Stimulated activated effector memory CD8-positive, alpha-beta T cell treated with anti-CD3 and anti-CD28 coated beads, Interleukin-12 subunit alpha, Interleukin-12 subunit beta, amount 100 ng/mL, for 72 hours (primary cell): ENCODE results near the gene BICDL2.
"Not testable (repeated sequence)": the region's sequence is repeated elsewhere in the genome, so short reads cannot be mapped to it uniquely, and the experiment has no call there.

ENCODE experiments used
- ATAC-seq: fragments of 150-1000 bp; cut with Tn5 transposase; 2 replicates; pipeline ENCODE4 v1.10.0; 2021
- DNase-seq, 2 donors: peaks; one replicate each; pipeline ENCODE4 v3.0.0; 2021 to 2022; ENCODE audit warnings: low spot score in 2 of 2
- H3K27ac Mint-ChIP-seq: one replicate; pipeline ENCODE4 v1.8.0; 2022; ENCODE audit warnings: mild to moderate bottlenecking, mixed read lengths
- H3K36me3 Mint-ChIP-seq: one replicate; pipeline ENCODE4 v1.8.0; 2022; ENCODE audit warnings: mild to moderate bottlenecking, mixed read lengths
- H3K4me1 Mint-ChIP-seq: one replicate; pipeline ENCODE4 v1.8.0; 2022; ENCODE audit warnings: mixed read lengths
- H3K4me3 Mint-ChIP-seq: one replicate; pipeline ENCODE4 v1.8.0; 2022; ENCODE audit warnings: mild to moderate bottlenecking, mixed read lengths
- H3K9me3 Mint-ChIP-seq: one replicate; pipeline ENCODE4 v1.8.0; 2022; ENCODE audit warnings: mixed read lengths

Gene BICDL2

GRCh38 chr16:3071655-3072054 is 34.9 kb upstream of the BICDL2 start:
- H3K4me3 Mint-ChIP-seq, result peak overlapping the region; percentile 100
- H3K9me3 Mint-ChIP-seq, result no peaks in the 10 kb centered on the region
- peaks cover 98% of the 10 kb centered on the region for H3K36me3 Mint-ChIP-seq
- DNase-seq (no peak), ATAC-seq (no peak)
- H3K4me1 Mint-ChIP-seq, result peaks cover 76% of the 10 kb centered on the region
- H3K27ac Mint-ChIP-seq, result peak overlapping the region; percentile 100

- H3K9me3 Mint-ChIP-seq, result no peaks in the 10 kb centered on the region
- peak overlapping the region; percentile 100 for H3K27ac Mint-ChIP-seq
- ATAC-seq (no peak), DNase-seq (no peak)
- H3K4me1 Mint-ChIP-seq, result peaks cover 68% of the 10 kb centered on the region
- peaks cover 98% of the 10 kb centered on the region for H3K36me3 Mint-ChIP-seq
- H3K4me3 Mint-ChIP-seq, result peak overlapping the region; percentile 100
Observed at GRCh38 chr16:3070608-3071111, 33.9 kb upstream of the BICDL2 start.

GRCh38 chr16:3069146-3069545 is 32.4 kb upstream of the BICDL2 start:
- peaks cover 66% of the 10 kb centered on the region for H3K4me1 Mint-ChIP-seq
- H3K36me3 Mint-ChIP-seq, result peaks cover 97% of the 10 kb centered on the region
- H3K27ac Mint-ChIP-seq, result peak overlapping the region; percentile 100

GRCh38 chr16:3068487-3068886 is 31.7 kb upstream of the BICDL2 start:
- ATAC-seq (no peak), DNase-seq (no peak)
- Mint-ChIP-seq H3K4me1 (peaks cover 66% of the 10 kb centered on the region), H3K4me3 (peak overlapping the region; percentile 100), H3K27ac (peak overlapping the region; percentile 100), H3K36me3 (peaks cover 96% of the 10 kb centered on the region), H3K9me3 (no peaks in the 10 kb centered on the region)

More at GRCh38 chr16:3069146-3069545, 32.4 kb upstream of the BICDL2 start:
- ATAC-seq, H3K9me3 Mint-ChIP-seq, DNase-seq: not testable (repeated sequence)
- H3K4me3 Mint-ChIP-seq, result peak overlapping the region; percentile 100

DNA sequence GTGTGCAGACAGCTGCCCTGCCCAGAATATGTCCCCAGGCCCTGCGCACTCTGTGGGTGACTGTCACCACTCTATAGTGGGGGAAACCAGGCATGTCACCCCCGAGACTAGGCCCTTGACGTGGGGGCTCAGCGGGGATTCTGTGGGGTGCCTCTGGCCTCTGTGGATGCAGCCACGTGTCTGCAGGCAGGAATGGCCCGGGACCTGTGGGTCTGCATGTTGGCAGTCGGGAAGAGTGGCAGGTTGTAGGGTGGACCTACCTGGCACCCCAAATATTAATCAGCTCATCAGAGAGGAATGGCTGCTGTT is 29.6 kb upstream of the BICDL2 start:
- no peak for DNase-seq
- H3K4me3 Mint-ChIP-seq, result peak overlapping the region; percentile 100
- peaks cover 77% of the 10 kb centered on the region for H3K36me3 Mint-ChIP-seq
- no peaks in the 10 kb centered on the region for H3K9me3 Mint-ChIP-seq
- peaks cover 59% of the 10 kb centered on the region for H3K4me1 Mint-ChIP-seq
- no peak for ATAC-seq
- peak overlapping the region; percentile 100 for H3K27ac Mint-ChIP-seq

- Mint-ChIP-seq H3K9me3 (no peaks in the 10 kb centered on the region), H3K4me3 (peak overlapping the region; percentile 100), H3K27ac (peak overlapping the region; percentile 100), H3K36me3 (peaks cover 72% of the 10 kb centered on the region), H3K4me1 (peaks cover 54% of the 10 kb centered on the region)
- ATAC-seq (peak; percentile 27), DNase-seq (peak in 1 of 2 donors; percentile 55)
Observed at GRCh38 chr16:3065742-3066439, 29.1 kb upstream of the BICDL2 start.

GRCh38 chr16:3065069-3065741 is 28.5 kb upstream of the BICDL2 start, which contains the start of gene IL32:
Gene IL32, plus strand, starts transcription at chr16:3065640. Its CDS starts 172 bp downstream, at chr16:3065812.
- peak within 1 kb of the TSS; percentile 100 for H3K4me3 Mint-ChIP-seq
- H3K36me3 Mint-ChIP-seq, result peaks cover 65% of the 10 kb centered on the region
- H3K27ac Mint-ChIP-seq, result peak within 1 kb of the TSS; percentile 100
- ATAC-seq (peak; percentile 68), DNase-seq (peak in 1 of 2 donors; percentile 87)
- H3K4me1 Mint-ChIP-seq, result peaks cover 57% of the 10 kb centered on the region
- H3K9me3 Mint-ChIP-seq, result no peaks in the 10 kb centered on the region

GRCh38 chr16:3063625-3064386 is 27.1 kb upstream of the BICDL2 start:
- Mint-ChIP-seq H3K36me3 (peaks cover 60% of the 10 kb centered on the region), H3K4me1 (peaks cover 53% of the 10 kb centered on the region), H3K4me3 (peak overlapping the region; percentile 100), H3K9me3 (no peaks in the 10 kb centered on the region), H3K27ac (peak overlapping the region; percentile 100)
- no peak for ATAC-seq
- no peak for DNase-seq

- Mint-ChIP-seq H3K4me1 (peaks cover 48% of the 10 kb centered on the region), H3K9me3 (no peaks in the 10 kb centered on the region), H3K27ac (peak overlapping the region; percentile 100), H3K36me3 (peaks cover 54% of the 10 kb centered on the region), H3K4me3 (no peak overlapping the region)
- DNase-seq (no peak), ATAC-seq (no peak)
Observed at GRCh38 chr16:3062553-3062952, 25.8 kb upstream of the BICDL2 start.

GRCh38 chr16:3060339-3061127 is 23.8 kb upstream of the BICDL2 start:
- Mint-ChIP-seq H3K4me3 (peak overlapping the region; percentile 77), H3K9me3 (no peaks in the 10 kb centered on the region), H3K4me1 (peaks cover 64% of the 10 kb centered on the region), H3K36me3 (peaks cover 54% of the 10 kb centered on the region), H3K27ac (peak overlapping the region; percentile 90)
- ATAC-seq, result no peak
- DNase-seq, result no peak

DNA sequence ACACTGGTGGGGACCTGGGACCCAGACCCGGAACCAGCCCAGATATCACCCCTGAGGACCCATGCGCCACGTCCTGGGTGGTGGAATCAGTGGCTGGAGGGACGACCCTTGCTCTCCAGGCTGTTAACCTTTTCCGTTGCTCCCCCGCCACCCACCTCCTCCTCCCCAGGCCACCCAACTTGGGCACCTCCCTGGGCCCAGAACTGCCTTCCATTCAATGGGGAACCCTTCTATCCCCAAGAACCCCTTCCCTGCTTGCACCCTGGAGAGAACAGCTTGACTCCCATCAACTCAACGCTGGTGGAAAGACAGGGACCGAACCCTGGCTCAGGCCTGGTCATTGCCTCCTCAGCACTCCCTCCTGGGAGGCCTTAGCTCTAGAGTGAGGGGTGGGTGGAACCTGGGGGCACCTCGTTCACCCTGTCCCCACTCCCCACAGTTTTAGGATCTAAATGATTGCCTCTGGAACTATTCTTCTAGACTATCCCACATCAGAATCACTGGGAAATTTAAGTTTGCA is 23.0 kb upstream of the BICDL2 start:
- Mint-ChIP-seq H3K36me3 (peaks cover 54% of the 10 kb centered on the region), H3K9me3 (no peaks in the 10 kb centered on the region), H3K4me3 (peak overlapping the region; percentile 77), H3K4me1 (peaks cover 66% of the 10 kb centered on the region), H3K27ac (peak overlapping the region; percentile 90)
- DNase-seq, result peak in 1 of 2 donors; percentile 61
- no peak for ATAC-seq

- Mint-ChIP-seq H3K4me1 (peaks cover 66% of the 10 kb centered on the region), H3K9me3 (no peaks in the 10 kb centered on the region), H3K27ac (peak overlapping the region; percentile 90), H3K36me3 (peaks cover 54% of the 10 kb centered on the region), H3K4me3 (peak overlapping the region; percentile 77)
- ATAC-seq (peak; percentile 85), DNase-seq (peak; percentile 96 to 97)
Observed at GRCh38 chr16:3059041-3059722, 22.4 kb upstream of the BICDL2 start.

- Mint-ChIP-seq H3K4me1 (peaks cover 66% of the 10 kb centered on the region), H3K36me3 (peaks cover 57% of the 10 kb centered on the region), H3K27ac (peak overlapping the region; percentile 90), H3K9me3 (no peaks in the 10 kb centered on the region), H3K4me3 (peak overlapping the region; percentile 77)
- ATAC-seq (peak; percentile 63), DNase-seq (no peak)
Observed at GRCh38 chr16:3058139-3059030, 21.6 kb upstream of the BICDL2 start.
